ENCODE measurements around the gene TMEM106C. TPM values are rescaled to one million over a fixed set of nuclear protein-coding genes. Genes with fewer than 3 reads are reported as not detected.
"Not testable (repeated sequence)": the region's sequence is repeated elsewhere in the genome, so short reads cannot be mapped to it uniquely, and the experiment has no call there.

The TMEM106C gene
- total and polyA plus RNA-seq, 2 experiments from 2014 or later: 69.4 to 79.8 TPM

GRCh38 chr12:47954058-47954457 is 9.3 kb upstream of the TMEM106C start:
- Histone ChIP-seq H3K36me3 (ENCODE audit: low read depth) (no peaks in the 10 kb centered on the region), H3K4me3 (no peak overlapping the region), H3K9me3 (ENCODE audit: low read depth) (no peaks in the 10 kb centered on the region), H3K27ac (no peak overlapping the region), H3F3A (ENCODE audit: insufficient read depth) (peaks cover 6% of the 10 kb centered on the region; the same call in 1 of the 2 replicates), H3K4me1 (ENCODE audit: insufficient read depth) (no peaks in the 10 kb centered on the region), H3K9ac (no peak overlapping the region), H2AFZ (no peak overlapping the region), H4K20me1 (ENCODE audit: insufficient read depth) (no peaks in the 10 kb centered on the region), H3K9me2 (ENCODE audit: insufficient read depth) (no peaks in the 10 kb centered on the region), H3K4me2 (ENCODE audit: unreplicated experiment) (no peak overlapping the region), H3K79me2 (ENCODE audit: insufficient read depth) (no peaks in the 10 kb centered on the region), H3K27me3 (replicated peaks; ENCODE audit: insufficient read depth) (no peaks in the 10 kb centered on the region)
- no peak for DNase-seq
- in situ Hi-C loops (cut with MboI): no loop called here
- no peak for TF ChIP-seq EZH2 (IDR thresholded peaks at IDR 0.05; ENCODE audit: insufficient read depth, poor library complexity, severe bottlenecking)
- TF ChIP-seq EZH2phosphoT487 (IDR thresholded peaks at IDR 0.05; ENCODE audit: insufficient read depth, low read depth): no peak
- 58 to 70% methylated on average over 8 of the region's 8 CpGs for WGBS, 2 experiments (ENCODE audit: low coverage in 1 of 2, low lambda C conversion rate in 2 of 2, missing lambda C conversion rate in 2 of 2)

- Histone ChIP-seq H3K27me3 (replicated peaks; ENCODE audit: insufficient read depth) (no peaks in the 10 kb centered on the region), H3K27ac (no peak overlapping the region), H3K79me2 (ENCODE audit: insufficient read depth) (no peaks in the 10 kb centered on the region), H3K4me3 (no peak overlapping the region), H3K9me2 (ENCODE audit: insufficient read depth) (no peaks in the 10 kb centered on the region), H3K9ac (no peak overlapping the region), H4K20me1 (ENCODE audit: insufficient read depth) (no peaks in the 10 kb centered on the region), H3K36me3 (ENCODE audit: low read depth) (no peaks in the 10 kb centered on the region), H3K9me3 (ENCODE audit: low read depth) (no peaks in the 10 kb centered on the region), H3K4me1 (ENCODE audit: insufficient read depth) (no peaks in the 10 kb centered on the region), H3F3A (ENCODE audit: insufficient read depth) (peaks cover 6% of the 10 kb centered on the region; the same call in 1 of the 2 replicates), H3K4me2 (ENCODE audit: unreplicated experiment) (no peak overlapping the region), H2AFZ (no peak overlapping the region)
- in situ Hi-C loops (cut with MboI): no loop called here
- TF ChIP-seq EZH2 (IDR thresholded peaks at IDR 0.05; ENCODE audit: insufficient read depth, poor library complexity, severe bottlenecking): no peak
- no peak for TF ChIP-seq EZH2phosphoT487 (IDR thresholded peaks at IDR 0.05; ENCODE audit: insufficient read depth, low read depth)
- DNase-seq: no peak
- WGBS, 2 experiments (ENCODE audit: low coverage in 1 of 2, low lambda C conversion rate in 2 of 2, missing lambda C conversion rate in 2 of 2): 75 to 76% methylated on average over 4 of the region's 4 CpGs
These were observed 8.8 kb upstream of the TMEM106C start for GRCh38 chr12:47954467-47955045.

- Histone ChIP-seq H3K9me3 (ENCODE audit: low read depth) (no peaks in the 10 kb centered on the region), H3K4me1 (ENCODE audit: insufficient read depth) (no peaks in the 10 kb centered on the region), H3K4me2 (ENCODE audit: unreplicated experiment) (no peak overlapping the region), H3K9ac (no peak overlapping the region), H4K20me1 (ENCODE audit: insufficient read depth) (no peaks in the 10 kb centered on the region), H3K4me3 (no peak overlapping the region), H3K79me2 (ENCODE audit: insufficient read depth) (no peaks in the 10 kb centered on the region), H3K27ac (no peak overlapping the region), H2AFZ (no peak overlapping the region), H3F3A (ENCODE audit: insufficient read depth) (peaks cover 6% of the 10 kb centered on the region; the same call in 1 of the 2 replicates), H3K27me3 (replicated peaks; ENCODE audit: insufficient read depth) (no peaks in the 10 kb centered on the region), H3K9me2 (ENCODE audit: insufficient read depth) (no peaks in the 10 kb centered on the region), H3K36me3 (ENCODE audit: low read depth) (no peaks in the 10 kb centered on the region)
- in situ Hi-C loops (cut with MboI): no loop called here
- no peak for DNase-seq
- TF ChIP-seq EZH2 (IDR thresholded peaks at IDR 0.05; ENCODE audit: insufficient read depth, poor library complexity, severe bottlenecking): no peak
- no peak for TF ChIP-seq EZH2phosphoT487 (IDR thresholded peaks at IDR 0.05; ENCODE audit: insufficient read depth, low read depth)
- 65% methylated on average over 3 of the region's 3 CpGs for WGBS, 2 experiments (ENCODE audit: low coverage in 1 of 2, low lambda C conversion rate in 2 of 2, missing lambda C conversion rate in 2 of 2)
These were observed 8.3 kb upstream of the TMEM106C start for GRCh38 chr12:47955059-47955458.

GRCh38 chr12:47957671-47958070 is 5.7 kb upstream of the TMEM106C start:
- H3K27me3 ChIP-seq (replicated peaks; ENCODE audit: insufficient read depth); H3K9me2 ChIP-seq (ENCODE audit: insufficient read depth); H3K4me2 ChIP-seq (ENCODE audit: unreplicated experiment); H3K4me3 ChIP-seq; H2AFZ ChIP-seq; in situ Hi-C loops (cut with MboI); H3K4me1 ChIP-seq (ENCODE audit: insufficient read depth); H3K9me3 ChIP-seq (ENCODE audit: low read depth); H3F3A ChIP-seq (ENCODE audit: insufficient read depth); DNase-seq; H3K79me2 ChIP-seq (ENCODE audit: insufficient read depth); H3K27ac ChIP-seq; H3K9ac ChIP-seq; H3K36me3 ChIP-seq (ENCODE audit: low read depth); H4K20me1 ChIP-seq (ENCODE audit: insufficient read depth): not testable (repeated sequence)
- WGBS, 2 experiments (ENCODE audit: low coverage in 1 of 2, low lambda C conversion rate in 2 of 2, missing lambda C conversion rate in 2 of 2): 80 to 88% methylated on average over 1 of the region's 1 CpG

- Histone ChIP-seq H4K20me1 (ENCODE audit: insufficient read depth) (no peaks in the 10 kb centered on the region), H3K36me3 (ENCODE audit: low read depth) (no peaks in the 10 kb centered on the region), H2AFZ (no peak overlapping the region), H3K9me3 (ENCODE audit: low read depth) (no peaks in the 10 kb centered on the region), H3K4me3 (no peak overlapping the region), H3K9me2 (ENCODE audit: insufficient read depth) (no peaks in the 10 kb centered on the region), H3K4me2 (ENCODE audit: unreplicated experiment) (no peak overlapping the region), H3F3A (ENCODE audit: insufficient read depth) (no peaks in the 10 kb centered on the region), H3K79me2 (ENCODE audit: insufficient read depth) (no peaks in the 10 kb centered on the region), H3K27me3 (replicated peaks; ENCODE audit: insufficient read depth) (no peaks in the 10 kb centered on the region), H3K9ac (no peak overlapping the region), H3K4me1 (ENCODE audit: insufficient read depth) (0 out of 2 replicates have a peak, but pooled peaks cover 4% of the 10 kb centered on the region), H3K27ac (no peak overlapping the region)
- TF ChIP-seq EZH2 (IDR thresholded peaks at IDR 0.05; ENCODE audit: insufficient read depth, poor library complexity, severe bottlenecking) (no peak), EZH2phosphoT487 (IDR thresholded peaks at IDR 0.05; ENCODE audit: insufficient read depth, low read depth) (no peak)
- 78 to 89% methylated on average over 11 of the region's 11 CpGs for WGBS, 2 experiments (ENCODE audit: low coverage in 1 of 2, low lambda C conversion rate in 2 of 2, missing lambda C conversion rate in 2 of 2)
- in situ Hi-C loops (cut with MboI): no loop called here
- no peak for DNase-seq
These were observed 1.2 kb upstream of the TMEM106C start for GRCh38 chr12:47962198-47962597.

Data from GM23248 (cell line).